COLO668 (cell line): Measurements from ENCODE around the gene RP9.

Source experiments
- DNase-seq: peaks from one replicate; lab custom pipeline; 2025; ENCODE audit not compliant: unreplicated experiment; lab: John Stamatoyannopoulos, UW

RP9 gene

GRCh38 chr7:33109005-33109757, at the start of gene RP9:
Gene RP9 (minus strand): TSS chr7:33109404. CDS start chr7:33109372, 32 bp downstream.
- peak; percentile 92 for DNase-seq

GRCh38 chr7:33157781-33158180, 48.6 kb upstream of the RP9 start:
- DNase-seq, result no peak

- DNase-seq, result no peak
Observed at GRCh38 chr7:33157311-33157710, 48.1 kb upstream of the RP9 start.

- DNase-seq, result no peak
Observed at GRCh38 chr7:33156441-33156840, 47.2 kb upstream of the RP9 start.

- DNase-seq, result no peak
Observed at GRCh38 chr7:33155811-33156210, 46.6 kb upstream of the RP9 start.

- no peak for DNase-seq
Observed at GRCh38 chr7:33152087-33152486, 42.9 kb upstream of the RP9 start.

GRCh38 chr7:33145156-33145555, 36.0 kb upstream of the RP9 start:
- no peak for DNase-seq

- no peak for DNase-seq
Observed at GRCh38 chr7:33143996-33144718, 35.0 kb upstream of the RP9 start.

GRCh38 chr7:33142585-33142984, 33.4 kb upstream of the RP9 start:
- no peak for DNase-seq

- DNase-seq, result no peak
Observed at GRCh38 chr7:33137103-33137502, 27.9 kb upstream of the RP9 start.

GRCh38 chr7:33130184-33130583, 21.0 kb upstream of the RP9 start:
- DNase-seq, result no peak

- peak; percentile 41 for DNase-seq
Observed at GRCh38 chr7:33129806-33130153, 20.6 kb upstream of the RP9 start.

GRCh38 chr7:33128990-33129805, 20.0 kb upstream of the RP9 start, which contains the start of gene BBS9:
Gene BBS9 (plus strand): TSS chr7:33129564. CDS start chr7:33146253, 16,689 bp downstream.
- peak; percentile 98 for DNase-seq

GRCh38 chr7:33128631-33128989, 19.4 kb upstream of the RP9 start:
- DNase-seq, result no peak

- no peak for DNase-seq
Observed at GRCh38 chr7:33127085-33127484, 17.9 kb upstream of the RP9 start.

- no peak for DNase-seq
Observed at GRCh38 chr7:33118383-33118782, 9.2 kb upstream of the RP9 start.

- no peak for DNase-seq
Observed at GRCh38 chr7:33114976-33115375, 5.8 kb upstream of the RP9 start.

- DNase-seq, result no peak
Observed at GRCh38 chr7:33111614-33112013, 2.4 kb upstream of the RP9 start.

- peak; percentile 20 for DNase-seq
Observed at GRCh38 chr7:33109758-33110238, 594 bp upstream of the RP9 start.

GRCh38 chr7:33108554-33109004, 625 bp downstream of the RP9 start:
- peak; percentile 44 for DNase-seq
